SK-N-SH (cell line): ENCODE results near the gene USHBP1. TPM values are rescaled to one million over a fixed set of nuclear protein-coding genes. Genes with fewer than 3 reads are reported as not detected.
A peak's percentile ranks its signal among the peaks of the same experiment; 100 is the strongest.
"Not testable (repeated sequence)": the region's sequence is repeated elsewhere in the genome, so short reads cannot be mapped to it uniquely, and the experiment has no call there.

ENCODE experiments used
- CTCF ChIA-PET: fragments of 300-600, 350-600 bp; formaldehyde crosslinking; extraction: SDS; loops from one replicate; lab custom pipeline; 2021; lab: Yijun Ruan, JAX
- POLR2A ChIA-PET: fragments of 350-600 bp; sonication (Branson Sonifier 250); formaldehyde crosslinking; extraction: SDS; loops from one replicate; lab custom pipeline; 2020; ENCODE audit warnings: antibody characterized with exemption, inconsistent platforms; lab: Yijun Ruan, JAX
- DNase-seq: peaks from one replicate; pipeline ENCODE4 v3.0.0; 2012
- H2AFZ ChIP-seq: fragments of 200-600 bp; sonication (generic); 2 replicates; pipeline ENCODE4 v1.8.1; 2016; ENCODE audit warnings: antibody characterized with exemption, mild to moderate bottlenecking, low read depth
- H3F3A ChIP-seq: fragments of 200-600 bp; sonication (generic); replicated peaks from 2 replicates; pipeline ENCODE3; 2016; ENCODE audit warnings: antibody characterized with exemption, mild to moderate bottlenecking; ENCODE audit not compliant: insufficient read depth
- H3K27ac ChIP-seq, 2 experiments: fragments of 200-500 bp in 1 of 2; fragments of 200-600 bp in 1 of 2; sonication (Bioruptor generic) in 1 of 2; sonication (generic), shearing (Covaris generic) in 1 of 2; 2 replicates each; pipeline versions ENCODE4 v1.5.1 to v1.6.1; 2014 to 2016; ENCODE audit warnings: low read depth in 2 of 2, inconsistent platforms in 1 of 2, low read length in 1 of 2, mild to moderate bottlenecking in 1 of 2, mixed read lengths in 1 of 2
- H3K27me3 ChIP-seq: fragments of 200-600 bp; sonication (generic), shearing (Covaris generic); 2 replicates; pipeline ENCODE4 v1.6.1; 2016; ENCODE audit warnings: mixed run types; ENCODE audit not compliant: insufficient read depth
- H3K36me3 ChIP-seq, 2 experiments: fragments of 200-500 bp in 1 of 2; fragments of 200-600 bp in 1 of 2; sonication (Bioruptor generic) in 1 of 2; sonication (generic) in 1 of 2; replicated peaks in 1 of 2; 2 replicates each; pipeline versions ENCODE3 to v1.5.1; 2014 to 2016; ENCODE audit warnings: low read length in 1 of 2, mild to moderate bottlenecking in 1 of 2; ENCODE audit not compliant: insufficient read depth in 2 of 2, control insufficient read depth in 1 of 2
- H3K4me1 ChIP-seq, 2 experiments: fragments of 200-500 bp in 1 of 2; fragments of 200-600 bp in 1 of 2; sonication (Bioruptor generic) in 1 of 2; sonication (generic), shearing (Covaris generic) in 1 of 2; 2 replicates each; pipeline versions ENCODE4 v1.5.1 to v1.6.1; 2014 to 2016; ENCODE audit warnings: low read depth in 1 of 2, low read length in 1 of 2, mixed run types in 1 of 2; ENCODE audit not compliant: insufficient read depth in 2 of 2, control insufficient read depth in 1 of 2
- H3K4me2 ChIP-seq: fragments of 200-600 bp; sonication (generic), shearing (Covaris generic); 2 replicates; pipeline ENCODE4 v1.6.1; 2017; ENCODE audit warnings: mixed run types
- H3K4me3 ChIP-seq, 2 experiments: fragments of 200-500 bp in 1 of 2; fragments of 200-600 bp in 1 of 2; sonication (Bioruptor generic) in 1 of 2; sonication (generic), shearing (Covaris generic) in 1 of 2; 2 replicates each; pipeline versions ENCODE4 v1.5.1 to v1.8.1; 2014 to 2016; ENCODE audit warnings: low read depth in 2 of 2, inconsistent platforms in 1 of 2, low read length in 1 of 2, mild to moderate bottlenecking in 1 of 2, mixed read lengths in 1 of 2, moderate library complexity in 1 of 2
- H3K79me2 ChIP-seq: fragments of 200-600 bp; sonication (generic); 2 replicates; pipeline ENCODE4 v1.8.1; 2017; ENCODE audit warnings: mild to moderate bottlenecking; ENCODE audit not compliant: insufficient read depth
- H3K9ac ChIP-seq: fragments of 200-600 bp; sonication (generic); 2 replicates; pipeline ENCODE4 v1.6.1; 2017; ENCODE audit warnings: mixed run types
- H3K9me2 ChIP-seq: fragments of 200-600 bp; sonication (generic); 2 replicates; pipeline ENCODE4 v1.6.1; 2017; ENCODE audit warnings: mixed run types
- H3K9me3 ChIP-seq: fragments of 200-600 bp; sonication (generic); 2 replicates; pipeline ENCODE4 v1.6.1; 2017; ENCODE audit warnings: mixed run types, mild to moderate bottlenecking, moderate library complexity
- H4K20me1 ChIP-seq: fragments of 200-600 bp; sonication (generic); 2 replicates; pipeline ENCODE4 v1.6.1; 2017; ENCODE audit warnings: mild to moderate bottlenecking, mixed run types; ENCODE audit not compliant: insufficient read depth
- ELF1 ChIP-seq: IDR thresholded peaks from 2 replicates; pipeline ENCODE4 v1.4.0; 2012
- FOSL2 ChIP-seq: IDR thresholded peaks from 2 replicates; pipeline ENCODE4 v1.4.0; 2012; ENCODE audit warnings: low read depth, mild to moderate bottlenecking, moderate library complexity, borderline replicate concordance
- FOXM1 ChIP-seq: IDR thresholded peaks from 2 replicates; pipeline ENCODE4 v1.4.0; 2012; ENCODE audit warnings: low read depth, mild to moderate bottlenecking
- IRF3 ChIP-seq: fragments of 150-350 bp; IDR thresholded peaks from 2 replicates; pipeline ENCODE4 v1.6.1; 2016; ENCODE audit warnings: mild to moderate bottlenecking, low read depth, low read length
- MEF2A ChIP-seq: IDR thresholded peaks from 2 replicates; pipeline ENCODE4 v1.4.0; 2012; ENCODE audit warnings: low read depth, borderline replicate concordance
- MXI1 ChIP-seq: IDR thresholded peaks from 2 replicates; pipeline ENCODE4 v1.6.1; 2012; ENCODE audit warnings: mild to moderate bottlenecking, low read depth, low read length, improper control_type of control experiment
- POLR2AphosphoS5 ChIP-seq: IDR thresholded peaks from 2 replicates; pipeline ENCODE4 v1.6.1; 2012; ENCODE audit warnings: low read depth, low read length
- RAD21 ChIP-seq: IDR thresholded peaks from 2 replicates; pipeline ENCODE4 v1.6.1; 2012; ENCODE audit warnings: mild to moderate bottlenecking, low read length
- SIN3A ChIP-seq: IDR thresholded peaks from 2 replicates; pipeline ENCODE4 v1.6.1; 2012; ENCODE audit warnings: low read depth, mild to moderate bottlenecking, low read length, moderate library complexity, borderline replicate concordance
- ZBTB33 ChIP-seq: IDR thresholded peaks from 2 replicates; pipeline ENCODE4 v1.4.0; 2012; ENCODE audit warnings: low read depth, borderline replicate concordance
- WGBS: methylation state at CpG from one replicate; pipeline ENCODE4 v1.1.6; 2017; ENCODE audit warnings: low lambda C conversion rate; 5-methylcytosine and 5-hydroxymethylcytosine counted together
- polyA plus RNA-seq, 3 experiments: library from polyadenylated mRNA; depleted of rRNA; stranded (reverse); fragments of >200 nt; gene quantifications; 2 replicates each; pipeline ENCODE4 v1.2.3, GENCODE V29; 2012
- TF ChIP-seq, protein P1 (sequence below): IDR thresholded peaks from 2 replicates; pipeline ENCODE4 v1.4.0; 2012; ENCODE audit warnings: low read depth
- TF ChIP-seq, protein P2 (sequence below): fragments of 200-600 bp; sonication (generic); IDR thresholded peaks from 2 replicates; pipeline ENCODE4 v1.6.1; 2017; ENCODE audit warnings: antibody characterized with exemption, mild to moderate bottlenecking, moderate library complexity

Gene USHBP1
- polyA plus RNA-seq, 1 of the 3 experiments (the other 2 are of a cell fraction) = 0.03 TPM

GRCh38 chr19:17296976-17297375, 32.4 kb upstream of the USHBP1 start (continued):
- no peak for TF ChIP-seq POLR2AphosphoS5
- TF ChIP-seq, protein P1, sequence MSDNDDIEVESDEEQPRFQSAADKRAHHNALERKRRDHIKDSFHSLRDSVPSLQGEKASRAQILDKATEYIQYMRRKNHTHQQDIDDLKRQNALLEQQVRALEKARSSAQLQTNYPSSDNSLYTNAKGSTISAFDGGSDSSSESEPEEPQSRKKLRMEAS = no peak
- no peak for TF ChIP-seq ZBTB33
- TF ChIP-seq ELF1 = no peak
- no peak for TF ChIP-seq MEF2A
- TF ChIP-seq FOSL2 = no peak
- TF ChIP-seq IRF3 = no peak
- no peak for TF ChIP-seq FOXM1
- TF ChIP-seq MXI1 = no peak
- TF ChIP-seq, all 33 proteins: peak for 0

GRCh38 chr19:17296273-17296672, 31.7 kb upstream of the USHBP1 start:
- peak; percentile 39 for DNase-seq
- Histone ChIP-seq H2AFZ (no peak overlapping the region), H3K4me3 (no peak overlapping the region), H3K27me3 (no peaks in the 10 kb centered on the region), H3K27ac (no peak overlapping the region), H3K79me2 (peaks cover 6% of the 10 kb centered on the region; the same call in 1 of the 2 replicates), H4K20me1 (no peaks in the 10 kb centered on the region), H3K9ac (no peak overlapping the region), H3K4me2 (no peak overlapping the region), H3K36me3 (peaks cover 0 to 3% of the 10 kb centered on the region in 2 experiments), H3K4me1 (peaks cover 0 to 5% of the 10 kb centered on the region in 2 experiments; a peak in 1 of 4 replicates), H3K9me3 (no peaks in the 10 kb centered on the region), H3K9me2 (no peaks in the 10 kb centered on the region), H3F3A (peaks cover 17% of the 10 kb centered on the region)
- ChIA-PET CTCF (interaction anchor here (0.9 to 1.2 kb wide), 2 partner anchors 10 to 36 kb away, joined by 3 to 4 read pairs; partner anchors contain the start of gene MRPL34), POLR2A (no interaction called here)
- TF ChIP-seq RAD21 (0 out of 2 replicates have a peak, but pooled peaks have one; percentile 15), SIN3A (no peak)
- TF ChIP-seq, protein P2, sequence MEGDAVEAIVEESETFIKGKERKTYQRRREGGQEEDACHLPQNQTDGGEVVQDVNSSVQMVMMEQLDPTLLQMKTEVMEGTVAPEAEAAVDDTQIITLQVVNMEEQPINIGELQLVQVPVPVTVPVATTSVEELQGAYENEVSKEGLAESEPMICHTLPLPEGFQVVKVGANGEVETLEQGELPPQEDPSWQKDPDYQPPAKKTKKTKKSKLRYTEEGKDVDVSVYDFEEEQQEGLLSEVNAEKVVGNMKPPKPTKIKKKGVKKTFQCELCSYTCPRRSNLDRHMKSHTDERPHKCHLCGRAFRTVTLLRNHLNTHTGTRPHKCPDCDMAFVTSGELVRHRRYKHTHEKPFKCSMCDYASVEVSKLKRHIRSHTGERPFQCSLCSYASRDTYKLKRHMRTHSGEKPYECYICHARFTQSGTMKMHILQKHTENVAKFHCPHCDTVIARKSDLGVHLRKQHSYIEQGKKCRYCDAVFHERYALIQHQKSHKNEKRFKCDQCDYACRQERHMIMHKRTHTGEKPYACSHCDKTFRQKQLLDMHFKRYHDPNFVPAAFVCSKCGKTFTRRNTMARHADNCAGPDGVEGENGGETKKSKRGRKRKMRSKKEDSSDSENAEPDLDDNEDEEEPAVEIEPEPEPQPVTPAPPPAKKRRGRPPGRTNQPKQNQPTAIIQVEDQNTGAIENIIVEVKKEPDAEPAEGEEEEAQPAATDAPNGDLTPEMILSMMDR = peak; percentile 26; the same call in 1 of the 2 replicates
- WGBS = 50% methylated on average over 4 of the region's 4 CpGs

- H3K27ac ChIP-seq, POLR2A ChIA-PET, DNase-seq, H3K79me2 ChIP-seq, H3K27me3 ChIP-seq, H2AFZ ChIP-seq, H3K9me2 ChIP-seq, H3K9me3 ChIP-seq, H3K4me2 ChIP-seq, H3K9ac ChIP-seq, H3K4me1 ChIP-seq, H4K20me1 ChIP-seq, H3K4me3 ChIP-seq, H3K36me3 ChIP-seq: not testable (repeated sequence)
- CTCF ChIA-PET = interaction anchor here (0.9 to 6.0 kb wide), 4 partner anchors 13 to 524 kb away, joined by 3 to 35 read pairs (median 4); partner anchors contain the start of genes ANKLE1 and DDA1
- peaks cover 17% of the 10 kb centered on the region for H3F3A ChIP-seq
- 93% methylated on average over 5 of the region's 6 CpGs for WGBS
Measured at GRCh38 chr19:17295551-17295950, 31.0 kb upstream of the USHBP1 start.
